Cardiac fibroblast (primary cell): ENCODE results near the gene GAS2L2.
A peak's percentile ranks its signal among the peaks of the same experiment; 100 is the strongest.

Experiments used
- DNase-seq, 2 donors: peaks; one replicate each; pipeline versions ENCODE4 v3.0.0 to v3.0.0-alpha.2; 2010; ENCODE audit warnings: low read depth in 2 of 2
- H3K4me3 ChIP-seq, 2 donors: replicated peaks in 1 of 2; 1 replicate in 1 of 2; 2 replicates in 1 of 2; pipeline ENCODE4 v1.5.1; 2011; ENCODE audit warnings: low read depth in 2 of 2, low read length in 2 of 2, mild to moderate bottlenecking in 2 of 2, moderate library complexity in 1 of 2
- TF ChIP-seq, protein P1 (sequence below): IDR thresholded peaks from one replicate; pipeline ENCODE4 v1.5.1; 2011; ENCODE audit warnings: low read depth, mild to moderate bottlenecking, low read length, inconsistent platforms

Gene GAS2L2

DNA sequence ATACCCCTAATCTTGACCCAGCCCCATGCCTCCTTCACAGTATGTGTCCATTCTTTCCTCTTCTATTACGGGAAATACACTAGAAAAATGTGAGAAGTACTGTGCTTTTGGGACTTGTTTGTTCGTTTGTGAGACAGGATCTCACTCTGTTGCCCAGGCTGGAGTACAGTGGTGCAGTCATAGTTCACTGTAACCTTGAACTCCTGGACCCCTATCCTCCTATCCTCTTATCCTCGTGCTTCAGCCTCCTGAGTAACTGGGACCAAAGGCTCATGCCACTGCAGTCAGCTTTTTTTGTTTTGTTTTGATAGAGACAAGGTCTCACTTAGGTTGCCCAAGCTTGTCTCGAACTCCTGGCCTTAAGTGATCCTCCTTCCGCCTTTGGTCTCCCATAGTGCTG is 51.5 kb downstream of the GAS2L2 start:
- TF ChIP-seq, protein P1, sequence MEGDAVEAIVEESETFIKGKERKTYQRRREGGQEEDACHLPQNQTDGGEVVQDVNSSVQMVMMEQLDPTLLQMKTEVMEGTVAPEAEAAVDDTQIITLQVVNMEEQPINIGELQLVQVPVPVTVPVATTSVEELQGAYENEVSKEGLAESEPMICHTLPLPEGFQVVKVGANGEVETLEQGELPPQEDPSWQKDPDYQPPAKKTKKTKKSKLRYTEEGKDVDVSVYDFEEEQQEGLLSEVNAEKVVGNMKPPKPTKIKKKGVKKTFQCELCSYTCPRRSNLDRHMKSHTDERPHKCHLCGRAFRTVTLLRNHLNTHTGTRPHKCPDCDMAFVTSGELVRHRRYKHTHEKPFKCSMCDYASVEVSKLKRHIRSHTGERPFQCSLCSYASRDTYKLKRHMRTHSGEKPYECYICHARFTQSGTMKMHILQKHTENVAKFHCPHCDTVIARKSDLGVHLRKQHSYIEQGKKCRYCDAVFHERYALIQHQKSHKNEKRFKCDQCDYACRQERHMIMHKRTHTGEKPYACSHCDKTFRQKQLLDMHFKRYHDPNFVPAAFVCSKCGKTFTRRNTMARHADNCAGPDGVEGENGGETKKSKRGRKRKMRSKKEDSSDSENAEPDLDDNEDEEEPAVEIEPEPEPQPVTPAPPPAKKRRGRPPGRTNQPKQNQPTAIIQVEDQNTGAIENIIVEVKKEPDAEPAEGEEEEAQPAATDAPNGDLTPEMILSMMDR, result no peak
- H3K4me3 ChIP-seq, result no peak overlapping the region
- DNase-seq, result no peak

DNA sequence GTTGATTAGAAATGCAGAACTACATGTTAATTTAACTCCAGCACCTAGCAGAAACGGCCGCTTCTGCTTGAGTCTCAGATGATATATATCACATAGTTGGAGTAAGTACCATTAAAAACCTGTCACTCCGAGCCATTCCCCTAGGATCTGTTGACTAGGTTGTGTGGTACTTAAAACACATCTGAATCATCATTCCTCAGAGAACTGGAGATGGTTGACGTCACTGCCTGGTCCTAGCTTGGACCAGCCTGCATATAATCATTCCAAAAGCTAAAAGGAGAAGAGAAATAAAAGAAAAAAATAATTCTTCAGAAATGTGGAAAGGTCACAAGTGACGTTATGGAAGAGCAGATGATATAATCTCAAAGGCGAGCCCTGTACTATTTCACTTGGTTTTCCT is 52.9 kb downstream of the GAS2L2 start:
- peak in 1 of 2 donors; percentile 44 for DNase-seq
- TF ChIP-seq, protein P1, result no peak
- no peak overlapping the region for H3K4me3 ChIP-seq

DNA sequence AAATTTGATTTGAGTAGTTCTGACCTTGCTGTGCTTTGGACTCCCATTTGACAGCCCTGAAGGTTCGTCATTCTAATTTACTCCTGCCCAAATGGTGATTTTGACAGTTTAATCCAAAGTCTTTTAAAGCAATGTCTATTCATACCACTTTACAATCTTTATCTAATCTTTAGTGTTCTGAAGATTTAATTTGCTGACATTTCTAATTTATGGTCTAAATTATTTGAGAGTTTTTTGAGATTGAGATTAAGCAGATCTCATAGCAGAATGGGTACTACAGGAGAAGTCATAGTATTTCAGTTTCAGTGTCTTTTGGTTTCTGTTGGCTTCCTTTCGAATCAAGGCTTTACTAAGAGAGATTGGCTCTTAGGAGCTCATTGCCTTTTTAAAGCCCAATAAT is 54.2 kb downstream of the GAS2L2 start:
- TF ChIP-seq, protein P1, result no peak
- no peak for DNase-seq
- no peak overlapping the region for H3K4me3 ChIP-seq

DNA sequence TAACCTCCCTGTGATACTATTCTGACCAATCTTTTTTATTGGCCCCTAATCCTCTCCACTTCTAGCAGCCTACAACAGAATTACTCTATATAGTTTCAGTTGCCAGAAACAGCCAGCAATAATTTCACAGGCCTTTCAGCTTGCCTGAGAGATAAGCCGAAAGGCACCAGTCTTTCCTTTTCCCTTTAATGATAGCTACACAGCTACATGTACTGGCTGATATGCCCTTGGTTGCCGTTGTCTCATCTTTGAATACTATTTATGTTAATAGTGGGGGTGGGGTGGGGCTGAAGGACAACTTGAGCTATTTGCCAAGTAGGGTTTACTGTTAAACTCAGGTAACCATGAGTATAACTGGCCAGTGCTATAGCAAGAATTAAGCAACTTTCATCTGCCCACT is 57.4 kb downstream of the GAS2L2 start:
- no peak overlapping the region for H3K4me3 ChIP-seq
- TF ChIP-seq, protein P1, result no peak

DNA sequence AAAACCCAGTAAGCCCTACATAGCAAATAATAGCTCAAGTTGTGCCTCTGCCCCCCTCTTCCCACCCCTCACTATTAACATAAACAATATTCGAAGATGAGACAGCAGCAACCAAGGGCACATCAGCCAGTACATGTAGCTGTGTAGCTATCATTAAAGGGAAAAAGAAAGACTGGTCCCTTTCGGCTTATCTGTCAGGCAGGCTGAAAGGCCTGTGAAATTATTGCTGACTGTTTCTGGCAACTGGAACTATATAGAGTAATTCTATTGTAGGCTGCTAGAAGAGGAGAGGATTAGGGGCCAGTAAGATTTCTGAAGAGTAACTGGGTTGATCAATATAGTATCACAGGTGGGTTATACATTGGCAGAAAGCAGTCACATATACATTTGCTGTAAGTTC is 58.1 kb downstream of the GAS2L2 start:
- no peak for DNase-seq
- TF ChIP-seq, protein P1, result no peak
- no peak overlapping the region for H3K4me3 ChIP-seq

More for the DNA sequence above, 57.4 kb downstream of the GAS2L2 start:
- DNase-seq, result no peak
